Activated T-helper 9 cell treated with anti-CD3 and anti-CD28 coated beads, Interleukin-2, amount 50 U/mL, for 16 hours (primary cell): ENCODE measurements around the gene AKAP6.

Source experiments
- DNase-seq: peaks from one replicate; pipeline ENCODE4 v3.0.0-alpha.2; 2020; ENCODE audit warnings: low read depth

The AKAP6 gene

GRCh38 chr14:32534145-32534544 lies 205.0 kb downstream of the AKAP6 start:
- no peak for DNase-seq

- no peak for DNase-seq
Observed at GRCh38 chr14:32536175-32536574, 207.1 kb downstream of the AKAP6 start.

GRCh38 chr14:32537166-32537565 lies 208.1 kb downstream of the AKAP6 start:
- DNase-seq: no peak

GRCh38 chr14:32542507-32542906 lies 213.4 kb downstream of the AKAP6 start:
- no peak for DNase-seq

DNA sequence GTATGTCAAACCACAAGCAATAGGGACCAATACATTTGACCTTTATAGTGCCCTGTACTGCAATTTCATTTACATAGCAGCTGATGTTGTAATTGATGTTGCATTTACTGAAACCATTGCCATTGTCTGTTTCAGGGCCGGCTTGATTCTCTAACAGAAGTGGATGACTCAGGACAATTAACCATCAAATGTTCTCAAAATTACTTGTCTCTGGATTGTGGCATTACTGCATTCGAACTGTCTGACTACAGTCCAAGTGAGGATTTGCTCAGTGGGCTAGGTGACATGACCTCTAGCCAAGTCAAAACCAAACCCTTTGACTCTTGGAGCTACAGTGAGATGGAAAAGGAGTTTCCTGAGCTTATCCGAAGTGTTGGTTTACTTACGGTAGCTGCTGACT lies 216.0 kb downstream of the AKAP6 start:
- DNase-seq: no peak

- DNase-seq: no peak
Observed at GRCh38 chr14:32545506-32546210, 216.6 kb downstream of the AKAP6 start.

- DNase-seq: no peak
Observed at GRCh38 chr14:32546246-32546645, 217.1 kb downstream of the AKAP6 start.

DNA sequence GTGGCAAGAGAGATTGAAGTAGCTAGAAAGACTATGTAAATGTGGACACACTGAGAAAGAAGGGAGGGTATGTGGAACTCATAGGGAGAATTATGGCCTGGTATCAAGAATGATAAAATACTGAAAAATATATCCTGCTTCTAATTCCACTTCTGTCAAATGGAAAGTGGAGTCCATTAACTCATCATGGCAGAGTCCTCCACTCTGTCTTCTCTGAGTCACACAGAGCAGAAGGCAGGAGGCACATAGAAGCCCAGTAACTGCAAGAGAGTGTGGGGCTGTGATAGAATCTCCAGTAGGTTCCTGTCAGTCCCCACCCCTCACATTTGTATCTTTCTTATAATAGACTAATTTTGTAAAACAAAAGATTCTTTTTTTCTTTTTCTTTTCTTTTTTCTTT lies 223.7 kb downstream of the AKAP6 start:
- DNase-seq: no peak

GRCh38 chr14:32559048-32559447 lies 229.9 kb downstream of the AKAP6 start:
- no peak for DNase-seq

DNA sequence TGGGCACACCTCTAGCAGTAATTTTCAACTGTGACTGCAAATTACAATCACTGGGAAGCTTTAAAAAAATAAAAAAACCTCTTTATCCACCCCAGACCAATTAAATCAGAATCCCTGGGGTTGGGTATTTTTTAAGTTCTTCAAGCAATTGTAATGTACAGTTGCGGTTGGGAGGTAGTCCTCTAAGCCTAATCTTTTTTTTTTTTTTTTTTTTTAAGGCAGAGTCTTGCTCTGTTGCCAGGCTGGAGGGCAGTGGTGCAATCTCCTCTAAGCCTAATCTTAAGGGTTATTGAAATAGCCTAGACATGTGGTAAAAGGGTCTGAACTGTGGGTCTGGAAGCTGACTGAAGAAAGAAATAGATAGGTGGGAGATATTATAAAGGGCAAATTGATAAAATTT lies 230.5 kb downstream of the AKAP6 start:
- no peak for DNase-seq

DNA sequence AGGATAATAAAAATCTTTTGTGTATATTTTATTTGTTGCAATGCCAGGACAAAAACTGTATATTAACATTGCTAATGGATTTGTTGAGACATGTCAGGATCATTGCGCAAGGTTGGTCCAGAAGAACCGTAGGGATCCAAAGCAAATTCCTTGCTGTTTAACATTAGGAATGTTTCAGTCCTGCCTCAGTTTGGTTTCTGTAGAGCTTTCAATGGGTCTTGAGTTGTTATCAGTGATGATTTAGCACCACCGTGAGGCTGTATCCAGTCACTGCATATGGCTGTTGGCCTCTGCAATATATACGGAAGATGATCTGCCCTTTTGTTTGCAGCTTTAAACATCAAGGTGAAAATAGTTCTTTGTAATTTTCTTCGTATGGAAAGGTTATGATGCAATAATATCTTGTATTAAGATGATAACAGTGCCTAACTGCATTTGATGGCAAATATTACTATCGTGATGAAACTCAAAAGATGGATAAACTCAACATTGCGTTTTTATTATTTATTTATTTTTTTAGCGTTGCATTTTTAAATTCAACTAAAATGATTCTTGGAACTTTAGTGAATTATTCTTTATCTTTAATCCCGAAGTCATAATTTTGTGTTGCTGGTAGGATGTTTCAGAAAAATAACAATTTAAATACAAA lies 231.2 kb downstream of the AKAP6 start:
- DNase-seq: no peak

DNA sequence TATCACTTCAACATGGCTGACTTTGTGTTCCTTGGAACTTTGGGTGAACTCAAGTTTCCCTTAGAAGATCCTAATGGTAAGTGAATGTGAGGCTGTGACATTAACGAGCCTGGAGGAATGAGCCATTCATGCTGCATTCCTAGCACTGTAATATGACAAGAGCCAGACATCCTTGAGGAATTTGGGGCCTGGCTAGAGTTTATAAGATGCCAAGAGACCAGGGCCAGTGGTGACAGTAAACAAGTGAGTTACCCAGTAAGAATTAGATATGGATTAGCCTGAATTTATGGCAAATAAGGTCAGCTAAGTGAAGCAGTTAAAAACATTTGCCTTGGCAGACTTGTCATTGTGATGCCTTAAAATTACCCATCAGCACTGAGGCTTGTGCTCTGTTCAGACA lies 232.4 kb downstream of the AKAP6 start:
- no peak for DNase-seq

DNA sequence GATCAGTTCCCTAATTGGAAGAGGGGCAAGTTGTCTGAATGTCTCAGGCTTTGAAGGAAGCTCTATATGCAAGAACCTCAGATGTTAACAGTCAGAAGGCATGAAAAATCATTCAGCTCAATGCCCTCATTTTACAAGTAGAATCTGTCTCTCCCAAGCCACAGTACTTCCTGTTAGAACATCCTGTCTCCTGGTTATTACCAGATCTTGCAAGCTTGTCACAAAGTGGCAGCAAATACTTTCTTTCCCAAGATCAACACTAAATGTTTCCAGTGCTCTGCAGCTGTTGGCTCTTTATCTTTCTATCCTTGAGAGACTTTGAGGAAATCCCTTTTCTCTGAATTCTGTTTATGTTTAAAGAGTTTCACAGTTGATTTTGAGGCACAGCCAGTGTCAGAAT lies 235.5 kb downstream of the AKAP6 start:
- no peak for DNase-seq

GRCh38 chr14:32565256-32565655 lies 236.2 kb downstream of the AKAP6 start:
- no peak for DNase-seq

- DNase-seq: no peak
Observed at GRCh38 chr14:32567543-32568384, 238.7 kb downstream of the AKAP6 start.

GRCh38 chr14:32571551-32571950 lies 242.5 kb downstream of the AKAP6 start:
- no peak for DNase-seq

- no peak for DNase-seq
Observed at GRCh38 chr14:32571995-32572866, 243.1 kb downstream of the AKAP6 start.

DNA sequence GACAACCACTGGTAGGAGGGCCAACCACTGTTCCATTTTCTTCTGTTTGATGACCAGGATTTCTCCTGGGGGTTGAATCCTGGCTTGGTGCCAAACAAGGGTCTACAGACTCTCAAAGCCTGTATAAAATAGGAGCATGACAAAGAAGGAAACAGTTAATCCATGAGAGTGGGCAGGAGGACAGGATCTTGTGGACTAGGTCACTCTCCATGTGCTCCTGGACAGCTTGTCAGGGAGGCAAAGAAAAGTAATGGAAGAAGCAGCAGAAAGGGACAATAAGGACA lies 243.7 kb downstream of the AKAP6 start:
- DNase-seq: no peak

DNA sequence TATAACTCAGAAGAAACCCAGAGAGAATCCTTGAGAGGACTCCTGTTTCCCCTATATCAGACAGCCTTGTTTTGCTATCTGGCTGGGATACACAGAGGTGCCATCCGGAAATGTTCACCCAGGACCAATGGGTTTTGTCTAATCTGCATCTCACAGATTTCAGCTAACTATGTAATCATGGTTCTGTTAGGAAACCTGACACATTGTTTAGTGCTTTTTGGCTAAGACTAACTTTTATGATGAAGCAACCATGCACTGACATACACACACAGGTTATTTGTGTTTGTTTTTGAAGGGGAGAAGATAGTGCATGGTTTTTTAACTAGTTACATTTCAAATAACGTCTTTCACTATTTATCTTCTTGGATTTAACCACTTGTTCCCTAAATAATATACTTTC lies 245.2 kb downstream of the AKAP6 start:
- no peak for DNase-seq

DNA sequence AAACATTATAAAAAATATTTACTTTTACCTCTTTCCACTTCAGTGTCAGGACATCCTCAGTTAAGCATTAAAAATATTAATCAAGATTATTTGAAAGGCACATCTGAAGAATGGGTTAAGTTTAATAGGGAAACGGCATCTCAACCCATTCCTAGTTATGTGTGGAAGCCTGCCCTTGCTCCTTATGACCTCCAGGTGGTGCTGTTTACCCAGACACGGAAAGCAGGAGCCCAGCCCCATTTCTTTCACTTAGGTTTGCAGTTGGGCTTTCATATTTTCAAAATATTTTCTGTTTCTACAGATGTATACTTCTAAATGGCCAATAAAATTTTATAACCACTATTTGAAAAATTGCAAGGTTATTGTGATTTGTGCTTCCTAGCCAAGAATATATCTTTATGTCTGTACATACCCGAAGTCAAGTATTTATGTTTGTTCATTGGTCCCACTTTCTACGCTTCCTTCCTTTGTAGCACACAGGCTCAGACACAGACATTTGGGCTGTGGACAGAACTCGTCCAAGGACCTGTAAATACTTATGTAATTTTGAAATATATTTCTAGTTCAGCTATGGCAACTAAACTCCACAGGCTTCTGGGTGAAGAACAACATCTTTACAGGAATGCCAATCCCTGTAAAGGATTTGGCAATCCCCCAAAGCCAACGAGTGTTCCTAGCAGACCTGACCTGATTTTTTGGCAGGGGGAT lies 247.1 kb downstream of the AKAP6 start:
- DNase-seq: peak; percentile 1

DNA sequence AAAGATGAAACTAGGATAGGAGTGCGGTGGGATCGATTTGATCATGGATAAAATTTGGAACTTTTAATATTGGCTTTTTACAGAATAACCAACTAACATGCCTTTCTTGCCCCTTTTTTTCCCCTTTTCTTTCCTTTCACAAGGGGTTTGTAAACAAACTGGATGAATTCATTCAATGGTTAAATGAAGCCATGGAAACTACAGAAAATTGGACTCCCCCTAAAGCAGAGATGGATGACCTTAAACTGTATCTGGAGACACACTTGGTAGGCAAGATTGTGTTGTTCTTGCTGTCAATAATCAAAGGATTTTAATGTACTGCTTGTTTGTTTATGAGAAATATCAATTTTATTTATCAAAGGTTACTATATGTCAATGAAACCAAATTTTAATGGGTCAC lies 247.9 kb downstream of the AKAP6 start:
- no peak for DNase-seq

- no peak for DNase-seq
Observed at GRCh38 chr14:32578181-32578580, 249.1 kb downstream of the AKAP6 start.
